HL-60 (cell line): ENCODE results near the gene PLD2.

Experiments
- DNase-seq, 2 experiments: peaks; one replicate each; pipeline ENCODE4 v3.0.0-alpha.2; 2010 to 2020; ENCODE audit warnings: low read depth in 1 of 2, low spot score in 1 of 2
- H3K27ac ChIP-seq: fragments of 250-450 bp; sonication (Bioruptor Pico); replicated peaks from 2 replicates; pipeline ENCODE4 v1.5.1; 2020; ENCODE audit warnings: mild to moderate bottlenecking, moderate library complexity
- H3K27me3 ChIP-seq: fragments of 250-450 bp; sonication (Bioruptor Pico); 2 replicates; pipeline ENCODE4 v1.5.1; 2021; ENCODE audit warnings: mild to moderate bottlenecking, moderate library complexity; ENCODE audit not compliant: insufficient read depth, poor library complexity, severe bottlenecking
- H3K4me3 ChIP-seq: replicated peaks from 2 replicates; pipeline ENCODE4 v1.5.1; 2011; ENCODE audit warnings: mild to moderate bottlenecking, control low read depth, low read length; ENCODE audit not compliant: insufficient read depth
- GABPA ChIP-seq: IDR thresholded peaks from 2 replicates; pipeline ENCODE4 v1.6.1; 2012; ENCODE audit warnings: low read depth
- POLR2AphosphoS5 ChIP-seq: IDR thresholded peaks from 2 replicates; pipeline ENCODE4 v1.6.1; 2012; ENCODE audit warnings: low read depth
- SPI1 ChIP-seq: IDR thresholded peaks from 2 replicates; pipeline ENCODE4 v1.6.1; 2012; ENCODE audit warnings: low read depth, mild to moderate bottlenecking, borderline replicate concordance
- TF ChIP-seq, protein P1 (sequence below): IDR thresholded peaks from 2 replicates; pipeline ENCODE4 v1.6.1; 2012; ENCODE audit warnings: low read depth; ENCODE audit not compliant: insufficient replicate concordance
- TF ChIP-seq, protein P2 (sequence below): IDR thresholded peaks from one replicate; pipeline ENCODE4 v1.5.1; 2011; ENCODE audit warnings: low read length, control low read depth, inconsistent platforms; ENCODE audit not compliant: insufficient read depth

Gene PLD2

DNA sequence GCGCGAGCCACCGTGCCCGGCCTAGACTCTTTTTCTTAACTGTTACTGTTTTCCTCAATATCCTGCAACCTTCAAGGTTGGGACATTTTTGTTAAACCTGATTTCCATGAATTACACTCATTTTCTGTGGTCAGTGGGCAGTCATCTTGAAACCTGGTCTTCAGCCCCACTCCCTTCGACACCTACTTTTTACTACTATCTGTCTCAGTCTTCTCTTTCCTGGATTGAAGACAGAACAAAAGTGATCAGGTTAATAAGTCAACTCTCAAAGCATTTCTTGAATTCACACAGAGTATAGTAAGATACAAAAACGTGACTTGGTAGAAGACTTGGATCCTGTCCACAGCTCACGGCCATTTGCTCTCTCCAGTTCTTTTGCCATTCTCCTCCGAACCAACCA is 32.3 kb downstream of the PLD2 start:
- H3K27me3 ChIP-seq, result no peaks in the 10 kb centered on the region
- no peak overlapping the region for H3K27ac ChIP-seq
- no peak overlapping the region for H3K4me3 ChIP-seq
- TF ChIP-seq GABPA, result no peak
- no peak for TF ChIP-seq SPI1
- TF ChIP-seq, protein P1, sequence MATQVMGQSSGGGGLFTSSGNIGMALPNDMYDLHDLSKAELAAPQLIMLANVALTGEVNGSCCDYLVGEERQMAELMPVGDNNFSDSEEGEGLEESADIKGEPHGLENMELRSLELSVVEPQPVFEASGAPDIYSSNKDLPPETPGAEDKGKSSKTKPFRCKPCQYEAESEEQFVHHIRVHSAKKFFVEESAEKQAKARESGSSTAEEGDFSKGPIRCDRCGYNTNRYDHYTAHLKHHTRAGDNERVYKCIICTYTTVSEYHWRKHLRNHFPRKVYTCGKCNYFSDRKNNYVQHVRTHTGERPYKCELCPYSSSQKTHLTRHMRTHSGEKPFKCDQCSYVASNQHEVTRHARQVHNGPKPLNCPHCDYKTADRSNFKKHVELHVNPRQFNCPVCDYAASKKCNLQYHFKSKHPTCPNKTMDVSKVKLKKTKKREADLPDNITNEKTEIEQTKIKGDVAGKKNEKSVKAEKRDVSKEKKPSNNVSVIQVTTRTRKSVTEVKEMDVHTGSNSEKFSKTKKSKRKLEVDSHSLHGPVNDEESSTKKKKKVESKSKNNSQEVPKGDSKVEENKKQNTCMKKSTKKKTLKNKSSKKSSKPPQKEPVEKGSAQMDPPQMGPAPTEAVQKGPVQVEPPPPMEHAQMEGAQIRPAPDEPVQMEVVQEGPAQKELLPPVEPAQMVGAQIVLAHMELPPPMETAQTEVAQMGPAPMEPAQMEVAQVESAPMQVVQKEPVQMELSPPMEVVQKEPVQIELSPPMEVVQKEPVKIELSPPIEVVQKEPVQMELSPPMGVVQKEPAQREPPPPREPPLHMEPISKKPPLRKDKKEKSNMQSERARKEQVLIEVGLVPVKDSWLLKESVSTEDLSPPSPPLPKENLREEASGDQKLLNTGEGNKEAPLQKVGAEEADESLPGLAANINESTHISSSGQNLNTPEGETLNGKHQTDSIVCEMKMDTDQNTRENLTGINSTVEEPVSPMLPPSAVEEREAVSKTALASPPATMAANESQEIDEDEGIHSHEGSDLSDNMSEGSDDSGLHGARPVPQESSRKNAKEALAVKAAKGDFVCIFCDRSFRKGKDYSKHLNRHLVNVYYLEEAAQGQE, result no peak
- TF ChIP-seq, protein P2, sequence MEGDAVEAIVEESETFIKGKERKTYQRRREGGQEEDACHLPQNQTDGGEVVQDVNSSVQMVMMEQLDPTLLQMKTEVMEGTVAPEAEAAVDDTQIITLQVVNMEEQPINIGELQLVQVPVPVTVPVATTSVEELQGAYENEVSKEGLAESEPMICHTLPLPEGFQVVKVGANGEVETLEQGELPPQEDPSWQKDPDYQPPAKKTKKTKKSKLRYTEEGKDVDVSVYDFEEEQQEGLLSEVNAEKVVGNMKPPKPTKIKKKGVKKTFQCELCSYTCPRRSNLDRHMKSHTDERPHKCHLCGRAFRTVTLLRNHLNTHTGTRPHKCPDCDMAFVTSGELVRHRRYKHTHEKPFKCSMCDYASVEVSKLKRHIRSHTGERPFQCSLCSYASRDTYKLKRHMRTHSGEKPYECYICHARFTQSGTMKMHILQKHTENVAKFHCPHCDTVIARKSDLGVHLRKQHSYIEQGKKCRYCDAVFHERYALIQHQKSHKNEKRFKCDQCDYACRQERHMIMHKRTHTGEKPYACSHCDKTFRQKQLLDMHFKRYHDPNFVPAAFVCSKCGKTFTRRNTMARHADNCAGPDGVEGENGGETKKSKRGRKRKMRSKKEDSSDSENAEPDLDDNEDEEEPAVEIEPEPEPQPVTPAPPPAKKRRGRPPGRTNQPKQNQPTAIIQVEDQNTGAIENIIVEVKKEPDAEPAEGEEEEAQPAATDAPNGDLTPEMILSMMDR, result no peak
- no peak for TF ChIP-seq POLR2AphosphoS5
- no peak for DNase-seq

DNA sequence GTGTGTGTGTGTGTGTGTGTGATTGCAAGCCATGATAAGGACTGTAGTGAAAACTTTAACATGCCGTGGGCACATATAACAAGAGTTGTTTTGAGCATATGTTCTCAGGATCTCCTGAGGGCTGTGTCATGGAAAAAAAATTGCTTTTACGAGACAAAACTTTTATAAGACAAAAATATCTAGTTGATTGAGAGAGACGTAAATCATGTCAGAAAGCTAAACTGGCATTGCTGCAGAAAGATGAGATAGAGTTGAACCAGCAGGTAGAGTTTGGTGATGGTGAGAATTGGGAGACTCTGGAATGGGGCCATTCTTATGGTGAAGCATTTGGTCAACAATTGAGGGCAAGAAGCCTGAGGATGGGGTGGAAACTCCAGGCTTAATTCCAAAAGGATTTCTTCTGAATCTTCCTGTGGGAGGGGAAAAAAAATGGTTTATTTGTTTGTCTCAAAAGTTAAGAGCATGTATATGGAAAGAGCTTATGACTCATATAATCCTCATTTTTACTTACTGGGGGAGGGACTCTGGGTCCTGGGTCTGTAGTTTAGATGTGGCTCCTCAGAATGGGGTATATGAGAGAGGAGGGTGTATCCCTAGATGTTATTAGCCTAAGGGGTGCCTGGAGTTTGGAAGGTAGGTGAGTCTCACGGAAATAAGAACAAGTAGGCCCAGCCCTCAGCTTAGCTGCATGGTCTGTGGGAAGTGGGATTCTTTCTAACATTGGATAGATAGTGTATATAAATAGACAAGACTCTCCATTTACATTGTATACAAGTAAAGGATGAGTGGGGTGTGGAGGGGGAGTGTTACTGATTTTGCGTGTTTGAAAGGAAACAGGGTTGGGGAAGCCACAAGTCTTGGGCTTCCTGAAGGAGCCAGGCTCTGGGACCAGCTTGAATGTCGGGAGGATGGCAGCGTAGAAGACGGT is 33.3 kb downstream of the PLD2 start:
- TF ChIP-seq GABPA, result no peak
- no peak for TF ChIP-seq SPI1
- TF ChIP-seq, protein P1, result no peak
- TF ChIP-seq, protein P2, result no peak
- no peak for TF ChIP-seq POLR2AphosphoS5
- Histone ChIP-seq H3K27me3 (no peaks in the 10 kb centered on the region), H3K4me3 (no peak overlapping the region), H3K27ac (no peak overlapping the region)
- DNase-seq, result no peak

DNA sequence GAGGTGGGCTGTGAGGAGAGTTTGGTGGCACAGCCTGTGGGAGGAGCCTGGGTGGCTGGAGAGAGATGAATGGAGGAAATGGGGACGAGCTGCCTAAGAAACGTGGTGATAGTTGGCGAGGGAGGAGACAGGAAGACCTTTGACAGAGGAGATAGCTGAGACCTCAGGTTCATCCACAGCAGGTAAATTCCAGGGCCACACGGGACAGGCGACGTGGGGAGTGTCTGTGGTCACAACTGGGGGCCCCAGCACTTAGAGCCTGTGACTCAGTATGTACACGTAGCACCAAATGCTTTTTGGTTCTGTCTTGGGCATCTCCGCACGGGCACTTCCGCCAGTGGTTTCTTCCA is 33.9 kb downstream of the PLD2 start:
- Histone ChIP-seq H3K4me3 (no peak overlapping the region), H3K27me3 (no peaks in the 10 kb centered on the region), H3K27ac (no peak overlapping the region)
- DNase-seq, result no peak
- no peak for TF ChIP-seq GABPA
- TF ChIP-seq, protein P2, result no peak
- no peak for TF ChIP-seq SPI1
- TF ChIP-seq, protein P1, result no peak
